GM21423 (cell line): ENCODE data around the gene NCOA3.
A peak's percentile ranks its signal among the peaks of the same experiment; 100 is the strongest.
"Not testable (repeated sequence)": the region's sequence is repeated elsewhere in the genome, so short reads cannot be mapped to it uniquely, and the experiment has no call there.

ENCODE experiments used
- ATAC-seq: cut with Tn5 transposase; IDR thresholded peaks from one replicate; pipeline ENCODE4 v1.9.1; 2021; ENCODE audit warnings: mild to moderate bottlenecking, moderate library complexity; ENCODE audit not compliant: unreplicated experiment

The NCOA3 gene

DNA sequence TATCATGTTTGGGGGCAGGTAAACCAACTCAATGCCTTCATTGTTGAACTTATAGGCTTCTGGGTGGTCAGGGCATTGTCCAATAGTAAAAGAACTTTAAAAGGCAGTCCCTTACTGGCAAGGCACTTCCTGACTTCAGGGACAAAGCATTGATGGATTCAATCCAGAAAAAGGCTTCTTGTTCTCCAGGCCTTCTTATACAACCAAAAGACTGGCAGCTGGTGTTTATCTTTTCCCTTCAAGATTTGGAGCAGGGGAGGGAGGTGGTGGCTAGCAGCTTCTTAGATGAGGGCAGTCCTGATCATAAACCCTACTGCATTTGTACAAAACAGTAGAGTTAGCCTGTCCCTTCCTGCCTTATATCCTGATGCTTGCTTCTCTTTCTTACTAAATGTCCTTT, 57.5 kb downstream of the NCOA3 start:
- ATAC-seq = no peak

- no peak for ATAC-seq
Observed at GRCh38 chr20:47561180-47561579, 59.5 kb downstream of the NCOA3 start.

GRCh38 chr20:47561603-47562583, 60.2 kb downstream of the NCOA3 start:
- no peak for ATAC-seq

- ATAC-seq = no peak
Observed at GRCh38 chr20:47566269-47566668, 64.6 kb downstream of the NCOA3 start.

DNA sequence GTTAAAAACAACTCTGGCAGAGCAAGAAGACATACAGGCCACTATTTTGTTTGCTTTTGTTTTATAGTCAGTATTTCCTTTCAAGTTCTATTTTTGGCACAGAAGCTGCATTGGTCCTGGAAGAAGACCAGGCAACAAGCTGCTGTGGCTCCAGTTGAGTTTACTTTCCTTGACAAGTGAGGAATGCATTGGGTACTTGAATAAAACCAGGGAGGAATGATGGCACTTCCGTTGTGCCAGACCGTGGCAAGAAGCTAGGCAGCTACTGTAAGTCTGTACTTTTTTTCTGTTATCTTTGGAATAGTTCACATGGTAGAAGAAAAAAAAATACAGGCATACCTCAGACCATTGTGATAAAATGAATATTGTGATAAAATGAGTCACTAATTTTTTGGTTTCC, 66.3 kb downstream of the NCOA3 start:
- no peak for ATAC-seq

DNA sequence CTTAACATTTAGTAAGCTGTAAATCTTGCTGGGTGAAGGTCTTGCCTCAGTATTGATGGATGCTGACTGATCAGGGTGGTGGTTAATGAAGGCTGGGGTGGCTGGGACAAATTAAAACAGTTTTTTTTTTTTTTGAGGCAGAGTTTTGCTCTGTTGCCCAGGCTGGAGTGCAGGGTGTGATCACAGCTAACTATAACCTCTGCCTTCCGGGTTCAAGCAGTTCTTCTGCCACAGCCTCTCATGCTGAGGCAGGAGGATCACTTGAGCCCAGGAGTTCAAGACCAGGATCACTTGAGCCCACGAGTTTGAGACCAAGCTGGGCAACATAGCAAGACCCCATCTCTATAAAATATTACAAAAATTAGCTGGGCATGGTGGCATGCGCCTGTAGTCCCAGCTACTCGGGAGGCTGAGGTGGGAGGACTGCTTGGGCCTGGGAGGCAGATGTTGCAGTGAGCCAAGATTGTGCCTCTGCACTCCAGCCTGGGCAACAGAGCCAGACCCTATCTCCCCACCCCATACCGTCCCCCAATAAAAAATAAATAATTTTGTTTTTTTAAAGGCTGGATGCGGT, 67.2 kb downstream of the NCOA3 start:
- no peak for ATAC-seq

- ATAC-seq = no peak
Observed at GRCh38 chr20:47571426-47571825, 69.7 kb downstream of the NCOA3 start.

- no peak for ATAC-seq
Observed at GRCh38 chr20:47572105-47572729, 70.5 kb downstream of the NCOA3 start.

- no peak for ATAC-seq
Observed at GRCh38 chr20:47573559-47573958, 71.9 kb downstream of the NCOA3 start.

DNA sequence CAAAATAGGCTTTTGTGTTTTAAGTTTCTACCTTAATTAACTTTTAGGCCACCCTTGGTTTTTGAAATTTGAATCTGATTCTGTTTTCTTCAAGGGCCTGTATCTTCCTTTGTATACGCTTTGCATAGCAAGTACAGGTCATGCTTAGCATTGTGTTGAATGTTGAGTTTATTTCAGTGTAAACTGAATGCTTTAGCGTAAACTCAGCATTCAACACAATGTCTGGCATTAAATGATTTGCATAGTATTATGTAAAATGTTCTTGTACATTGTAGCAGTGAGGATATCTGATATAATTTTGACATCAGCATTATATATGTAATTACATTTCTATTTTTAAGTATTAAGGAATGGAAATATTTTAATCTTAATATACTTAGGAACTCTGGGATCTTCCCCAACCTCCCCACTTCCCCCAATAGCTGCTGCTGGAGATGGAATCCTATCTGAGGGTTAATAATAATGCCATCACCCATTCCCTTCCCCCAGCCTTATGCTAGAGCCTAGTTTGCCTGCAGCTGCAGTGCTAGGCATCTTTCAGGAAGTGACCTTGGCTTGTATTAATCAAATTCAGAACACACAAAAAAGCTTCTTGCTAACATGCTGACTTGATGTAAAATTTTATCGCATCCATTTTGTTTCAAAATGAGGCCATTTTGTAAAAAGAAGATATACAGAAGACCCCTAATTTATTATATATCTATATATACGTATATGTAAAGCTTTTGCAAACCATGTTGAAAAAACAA, 73.1 kb downstream of the NCOA3 start:
- ATAC-seq = no peak

DNA sequence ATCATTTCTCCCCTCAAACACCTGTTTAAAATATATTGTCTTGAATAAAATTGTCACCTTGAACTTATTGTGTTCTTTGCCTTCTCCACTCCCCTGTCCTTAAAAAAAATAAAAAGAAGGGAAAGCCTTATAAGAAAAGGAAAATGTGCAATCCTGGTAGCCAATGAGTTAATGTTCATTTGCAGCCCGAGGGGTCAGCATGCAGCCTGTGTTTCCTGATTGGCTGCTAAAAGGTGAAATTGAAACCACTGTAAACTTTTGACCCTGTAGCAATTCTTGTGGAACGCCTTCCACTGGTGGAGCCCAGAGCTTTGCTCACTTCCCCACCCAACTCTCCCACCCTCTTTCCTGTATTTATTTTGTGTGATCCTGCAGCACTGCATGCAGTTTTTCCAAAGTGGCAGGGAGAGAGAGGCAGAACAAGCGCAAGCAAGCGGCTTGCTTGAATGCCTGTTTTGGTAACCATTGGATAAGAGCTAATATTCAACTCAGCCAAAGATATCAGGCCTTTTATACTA, 74.9 kb downstream of the NCOA3 start:
- ATAC-seq = peak; percentile 67

DNA sequence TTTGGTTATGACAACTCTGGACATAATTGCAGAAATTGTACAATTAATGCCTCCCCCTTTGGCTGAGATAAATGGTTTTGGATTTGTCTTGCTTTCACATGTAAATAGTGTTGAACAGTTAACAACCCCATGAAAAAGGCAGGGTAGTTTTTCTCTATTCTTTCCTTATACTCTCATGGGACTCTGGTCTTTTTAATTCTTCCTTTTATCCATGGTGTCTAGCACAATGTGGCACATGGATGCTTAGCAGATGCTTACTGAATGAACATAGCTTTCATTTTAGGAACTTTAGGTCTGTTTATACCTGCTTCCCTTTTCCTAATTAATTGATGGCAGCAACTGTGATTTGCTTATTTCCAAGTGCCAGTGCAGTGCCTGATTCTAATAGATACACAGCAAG, 75.6 kb downstream of the NCOA3 start:
- ATAC-seq = no peak

DNA sequence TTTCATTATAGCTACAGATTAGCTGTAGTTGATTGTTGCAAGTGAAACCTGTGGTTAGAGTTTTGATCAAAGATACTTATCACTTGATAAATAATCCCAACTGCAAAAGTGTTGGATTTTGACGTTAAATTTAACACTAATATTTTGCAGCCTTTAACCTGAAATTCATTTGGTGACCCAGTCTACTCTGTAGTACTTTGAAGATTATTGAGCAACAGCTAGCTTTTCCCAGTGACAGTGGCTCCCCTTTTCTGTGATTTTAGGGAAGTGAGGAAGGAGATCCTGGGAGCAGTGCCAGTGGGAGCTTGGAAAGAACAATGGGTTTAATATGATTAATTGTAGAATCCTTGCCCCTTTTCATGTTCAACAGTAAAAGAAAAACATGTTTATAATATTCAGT, 76.9 kb downstream of the NCOA3 start:
- ATAC-seq = no peak

DNA sequence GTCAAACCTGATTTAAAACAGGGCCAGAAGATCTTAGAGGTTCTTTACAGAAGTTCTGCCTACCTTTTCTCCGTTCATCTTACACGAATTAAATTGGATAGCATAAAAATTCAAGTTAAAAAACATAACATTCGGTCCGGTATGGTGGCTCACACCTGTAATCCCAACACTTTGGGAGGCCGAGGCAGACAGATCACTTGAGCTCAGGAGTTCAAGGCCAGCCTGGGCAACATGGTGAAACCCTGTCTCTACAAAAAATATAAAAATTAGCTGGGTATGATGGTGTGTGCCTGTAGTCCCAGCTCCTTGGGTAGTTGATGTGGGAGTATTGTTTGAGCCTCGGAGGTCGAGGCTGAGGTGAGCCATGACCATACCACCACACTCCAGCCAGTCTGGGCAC, 79.0 kb downstream of the NCOA3 start:
- ATAC-seq = not testable (repeated sequence)

GRCh38 chr20:47581090-47581489, 79.4 kb downstream of the NCOA3 start:
- no peak for ATAC-seq

DNA sequence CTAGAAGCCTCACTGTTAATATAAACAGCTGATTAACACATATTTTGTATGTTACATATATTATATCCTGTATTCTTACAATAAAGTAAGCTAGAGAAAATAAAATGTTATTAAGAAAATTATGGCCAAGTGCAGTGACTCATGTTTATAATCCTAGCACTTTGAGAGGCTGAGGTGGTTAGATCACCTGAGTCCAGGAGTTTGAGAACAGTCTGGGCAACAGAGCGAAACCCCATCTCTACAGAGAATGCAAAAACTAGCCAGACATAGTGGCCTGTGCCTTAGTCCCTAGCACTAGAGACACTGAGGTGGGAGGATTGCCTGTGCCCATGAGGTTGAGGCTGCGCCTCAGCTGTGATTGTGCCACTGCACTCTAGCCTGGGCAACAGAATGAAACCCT, 81.9 kb downstream of the NCOA3 start:
- ATAC-seq = no peak

- ATAC-seq = no peak
Observed at GRCh38 chr20:47585087-47585747, 83.5 kb downstream of the NCOA3 start.

DNA sequence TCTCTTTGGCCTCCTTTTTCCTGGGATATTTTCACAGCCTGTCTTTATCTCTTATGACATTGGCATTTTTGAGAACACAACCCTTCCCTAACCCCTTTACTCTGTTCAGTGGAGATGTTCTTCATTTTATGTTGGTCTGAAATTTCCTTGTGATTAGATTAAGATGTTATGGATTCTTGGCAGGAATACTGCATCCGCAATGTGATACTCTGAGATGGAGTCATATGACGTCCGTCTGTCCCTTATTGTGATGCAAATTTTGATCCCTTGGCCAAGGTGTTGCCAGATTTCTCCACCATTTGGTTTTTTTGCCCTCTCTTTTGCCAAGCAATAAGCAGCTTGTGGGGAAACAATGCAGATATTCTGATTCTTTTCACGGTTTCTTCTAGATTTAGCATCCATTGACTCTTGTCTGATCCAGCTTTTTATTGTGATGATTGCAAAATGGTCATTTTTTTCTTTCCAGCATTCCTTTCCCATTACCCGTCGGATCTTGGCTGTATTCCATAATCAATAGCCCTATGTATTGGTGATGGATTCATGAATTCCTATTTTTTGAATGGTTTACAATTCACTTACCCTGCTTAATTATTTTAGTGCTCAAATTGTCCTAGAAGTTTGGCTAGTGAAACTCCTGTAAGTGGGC, 85.1 kb downstream of the NCOA3 start:
- ATAC-seq = no peak

DNA sequence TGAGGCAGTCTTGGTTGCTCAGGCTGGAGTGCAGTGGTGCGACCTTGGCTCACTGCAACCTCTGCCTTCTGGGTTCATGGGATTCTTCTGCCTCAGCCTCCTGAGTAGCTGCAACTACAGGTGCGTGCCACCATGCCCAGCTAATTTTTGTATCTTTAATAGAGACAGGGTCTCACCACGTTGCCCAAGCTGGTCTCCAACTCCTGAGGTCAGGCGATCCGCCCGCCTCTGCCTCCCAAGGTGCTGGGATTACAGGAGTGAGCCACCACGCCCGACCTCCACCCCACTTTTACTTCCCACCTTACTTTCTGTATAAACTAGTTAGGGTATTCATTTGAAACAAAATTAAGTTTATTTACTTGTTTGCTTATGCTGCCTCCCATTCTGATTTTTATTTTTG, 86.5 kb downstream of the NCOA3 start:
- ATAC-seq = no peak

- ATAC-seq = no peak
Observed at GRCh38 chr20:47591231-47591630, 89.5 kb downstream of the NCOA3 start.
